PC-3 (cell line): ENCODE data around the gene HAGHL. TPM values are rescaled to one million over a fixed set of nuclear protein-coding genes. Genes with fewer than 3 reads are reported as not detected.

Experiments used
- ATAC-seq: fragments of 200-7000 bp; cut with Tn5 transposase; 2 replicates; pipeline ENCODE4 v1.9.1; 2020; ENCODE audit warnings: mild to moderate bottlenecking, moderate library complexity
- BruUV-seq: library from RNA; stranded (reverse); fragments of 400-500 nt; replicated peaks from 2 replicates; lab custom pipeline; 2021; lab: Mats Ljungman, UMichigan
- CTCF ChIA-PET: fragments of 300-600 bp; sonication (Branson Sonifier 250); formaldehyde crosslinking; loops from one replicate; lab custom pipeline; 2022; ENCODE audit warnings: antibody characterized with exemption; lab: Charles Lee
- POLR2A ChIA-PET: fragments of 300-600 bp; sonication (Branson Sonifier 250); formaldehyde crosslinking; loops from one replicate; lab custom pipeline; 2022; ENCODE audit warnings: antibody characterized with exemption; ENCODE audit not compliant: unreplicated experiment; lab: Charles Lee
- DNase-seq: peaks from one replicate; pipeline ENCODE4 v3.0.0-alpha.2; 2015
- H2AFZ ChIP-seq: fragments of 300-600 bp; sonication (generic); 2 replicates; pipeline ENCODE4 v1.6.0; 2016; ENCODE audit warnings: antibody characterized with exemption, low read length
- H3F3A ChIP-seq: fragments of 300-600 bp; sonication (generic); one replicate; pipeline ENCODE4 v1.6.0; 2017; ENCODE audit warnings: antibody characterized with exemption, low read length, control low read depth, mild to moderate bottlenecking; ENCODE audit not compliant: unreplicated experiment
- H3K27ac ChIP-seq: fragments of 300-600 bp; sonication (generic); 2 replicates; pipeline ENCODE4 v1.5.1; 2016; ENCODE audit warnings: mild to moderate bottlenecking, low read length
- H3K27me3 ChIP-seq: fragments of 300-600 bp; sonication (generic); 2 replicates; pipeline ENCODE4 v1.6.1; 2016; ENCODE audit warnings: low read length, mixed read lengths
- H3K36me3 ChIP-seq: fragments of 300-600 bp; sonication (generic); 2 replicates; pipeline ENCODE4 v1.6.1; 2016; ENCODE audit warnings: low read depth, mixed run types, low read length, mixed read lengths
- H3K4me1 ChIP-seq: fragments of 300-600 bp; sonication (generic); 2 replicates; pipeline ENCODE4 v1.5.1; 2016; ENCODE audit warnings: low read length; ENCODE audit not compliant: insufficient read depth
- H3K4me2 ChIP-seq: fragments of 300-600 bp; sonication (generic); 2 replicates; pipeline ENCODE4 v1.6.0; 2016; ENCODE audit warnings: low read length
- H3K4me3 ChIP-seq: fragments of 300-600 bp; sonication (generic); 2 replicates; pipeline ENCODE4 v1.5.1; 2016; ENCODE audit warnings: mild to moderate bottlenecking, low read length, mixed read lengths
- H3K79me2 ChIP-seq: fragments of 300-600 bp; sonication (generic); 2 replicates; pipeline ENCODE4 v1.6.1; 2017; ENCODE audit warnings: low read length, mixed read lengths
- H3K9ac ChIP-seq: fragments of 300-600 bp; sonication (generic); 2 replicates; pipeline ENCODE4 v1.6.0; 2016; ENCODE audit warnings: mild to moderate bottlenecking, low read length
- H3K9me2 ChIP-seq: fragments of 300-600 bp; sonication (generic); replicated peaks from 2 replicates; pipeline ENCODE4 v1.6.1; 2016; ENCODE audit warnings: mixed run types, low read length, mixed read lengths
- H3K9me3 ChIP-seq: fragments of 300-600 bp; sonication (generic); 2 replicates; pipeline ENCODE4 v1.6.1; 2016; ENCODE audit warnings: low read length, mixed read lengths
- H4K20me1 ChIP-seq: fragments of 300-600 bp; sonication (generic); 2 replicates; pipeline ENCODE4 v1.6.1; 2016; ENCODE audit warnings: low read length, mixed read lengths
- CTCF ChIP-seq: fragments of 300-600 bp; sonication (generic); conservative IDR thresholded peaks from 2 replicates; pipeline ENCODE4 v1.5.1; 2017; ENCODE audit warnings: antibody characterized with exemption, low read depth, mild to moderate bottlenecking, low read length
- EZH2 ChIP-seq: fragments of 300-600 bp; sonication (generic); IDR thresholded peaks from one replicate; pipeline ENCODE4 v1.6.1; 2017; ENCODE audit warnings: antibody characterized with exemption, mild to moderate bottlenecking, low read length; ENCODE audit not compliant: unreplicated experiment
- EZH2phosphoT487 ChIP-seq: fragments of 300-600 bp; sonication (generic); IDR thresholded peaks from 2 replicates; pipeline ENCODE4 v1.6.1; 2018; ENCODE audit warnings: mild to moderate bottlenecking, antibody characterized with exemption, low read length, borderline replicate concordance
- intact Hi-C: fragments of 100-400 bp; cut with micrococcal nuclease; formaldehyde crosslinking; loops from 2 replicates; pipeline ENCODE4 v1.9.0; 2023
- microRNA-seq: library from miRNA; unstranded; fragments of <30 nt; microRNA quantifications from one replicate; pipeline ENCODE4 v1.1.0, GENCODE V29; 2020; ENCODE audit not compliant: unreplicated experiment
- total RNA-seq: library from RNA; depleted of rRNA; stranded (reverse); fragments of >200 nt; gene quantifications from 2 replicates; pipeline ENCODE4 v1.2.3, GENCODE V29; 2014; rRNA removed

Gene HAGHL
- total RNA-seq, 1 experiment from 2014 or later: 16.4 TPM

- CTCF ChIA-PET: interaction anchor here (0.6 kb wide), 1 partner anchor 586 kb away, joined by 10 read pairs; no protein-coding TSS in a partner anchor
- ATAC-seq: no peak
Observed at GRCh38 chr16:778447-778846, 51.5 kb downstream of the HAGHL start.

GRCh38 chr16:778909-779527 is 52.1 kb downstream of the HAGHL start:
- Histone ChIP-seq H3K36me3 (no peaks in the 10 kb centered on the region), H3K4me1 (peaks cover 13% of the 10 kb centered on the region), H3K79me2 (no peaks in the 10 kb centered on the region), H3K27ac (no peak overlapping the region), H4K20me1 (no peaks in the 10 kb centered on the region), H3K4me3 (no peak overlapping the region), H3K4me2 (no peak overlapping the region), H3K27me3 (no peaks in the 10 kb centered on the region), H3K9me2 (no peaks in the 10 kb centered on the region), H3F3A (no peaks in the 10 kb centered on the region), H3K9ac (no peak overlapping the region), H3K9me3 (no peaks in the 10 kb centered on the region), H2AFZ (no peak overlapping the region)
- POLR2A ChIA-PET: interaction anchor here (0.6 kb wide), 1 partner anchor 30 kb away, joined by 6 read pairs; no protein-coding TSS in a partner anchor
- CTCF ChIA-PET: no interaction called here
- no TSS peak for BruUV-seq
- intact Hi-C loops: no loop called here
- ATAC-seq: no peak
- no peak for DNase-seq
- TF ChIP-seq CTCF (no peak), EZH2 (no peak), EZH2phosphoT487 (no peak)

More at GRCh38 chr16:778447-778846, 51.5 kb downstream of the HAGHL start:
- Histone ChIP-seq H3K27ac (no peak overlapping the region), H3K4me1 (peaks cover 7% of the 10 kb centered on the region), H2AFZ (no peak overlapping the region), H3K9me3 (no peaks in the 10 kb centered on the region), H3K4me3 (no peak overlapping the region), H3K9ac (no peak overlapping the region), H3K4me2 (no peak overlapping the region), H3K9me2 (no peaks in the 10 kb centered on the region), H3K79me2 (no peaks in the 10 kb centered on the region), H3K36me3 (no peaks in the 10 kb centered on the region), H3F3A (no peaks in the 10 kb centered on the region), H3K27me3 (no peaks in the 10 kb centered on the region), H4K20me1 (no peaks in the 10 kb centered on the region)
- no TSS peak for BruUV-seq
- POLR2A ChIA-PET: no interaction called here
- no peak for TF ChIP-seq EZH2
- no peak for TF ChIP-seq EZH2phosphoT487
- no peak for TF ChIP-seq CTCF
- no peak for DNase-seq
- intact Hi-C loops: no loop called here

Small RNA genes lying within 50 kb of the gene (microRNA-seq; reads per million reads assigned to microRNA genes)
- not detected for gene MIR662

Other genes with a start within 250 kb of the HAGHL start
- 60.4 and 78.1 TPM in 2 replicates for gene CAPN15, start 199.4 kb upstream of the HAGHL start, total RNA-seq
- gene PRR35, start 166.7 kb upstream of the HAGHL start, total RNA-seq: not detected in 2 replicates
- gene NHLRC4, start 160.1 kb upstream of the HAGHL start, total RNA-seq: 0.44 TPM in 1 of 2 replicates, not detected in the other
- 36.0 and 43.8 TPM in 2 replicates for gene PIGQ, start 157.1 kb upstream of the HAGHL start, total RNA-seq
- 19.5 and 27.0 TPM in 2 replicates for gene RAB40C, start 137.0 kb upstream of the HAGHL start, total RNA-seq
- 0.11 and 0.40 TPM in 2 replicates for gene WFIKKN1, start 96.1 kb upstream of the HAGHL start, total RNA-seq
- gene METTL26, start 90.8 kb upstream of the HAGHL start, total RNA-seq: 179 and 207 TPM in 2 replicates
- 83.5 and 84.6 TPM in 2 replicates for gene MCRIP2, start 85.3 kb upstream of the HAGHL start, total RNA-seq
- gene WDR90, start 77.7 kb upstream of the HAGHL start, total RNA-seq: 44.4 and 72.4 TPM in 2 replicates
- gene RHOT2, start 59.0 kb upstream of the HAGHL start, total RNA-seq: 93.0 and 100 TPM in 2 replicates
- gene RHBDL1, start 51.4 kb upstream of the HAGHL start, total RNA-seq: 1.7 and 3.7 TPM in 2 replicates
- 152 and 226 TPM in 2 replicates for gene STUB1, start 46.7 kb upstream of the HAGHL start, total RNA-seq
- gene JMJD8, start 42.8 kb upstream of the HAGHL start, total RNA-seq: 81.3 and 90.5 TPM in 2 replicates
- gene WDR24, start 36.7 kb upstream of the HAGHL start, total RNA-seq: 9.5 and 12.7 TPM in 2 replicates
- gene FBXL16, start 21.3 kb upstream of the HAGHL start, total RNA-seq: 4.3 and 7.5 TPM in 2 replicates
- 314 and 320 TPM in 2 replicates for gene METRN, start 12.0 kb upstream of the HAGHL start, total RNA-seq
- gene ANTKMT, start 6.0 kb upstream of the HAGHL start, total RNA-seq: 77.3 and 79.0 TPM in 2 replicates
- gene CCDC78, start 663 bp upstream of the HAGHL start, total RNA-seq: 3.3 and 5.8 TPM in 2 replicates
- 46.1 and 62.5 TPM in 2 replicates for gene CIAO3, start 13.9 kb downstream of the HAGHL start, total RNA-seq
- gene MSLN, start 33.6 kb downstream of the HAGHL start, total RNA-seq: 0.73 and 4.7 TPM in 2 replicates
- gene RPUSD1, start 61.3 kb downstream of the HAGHL start, total RNA-seq: 72.6 and 93.7 TPM in 2 replicates
- gene CHTF18, start 61.5 kb downstream of the HAGHL start, total RNA-seq: 79.0 and 107 TPM in 2 replicates
- not detected in 2 replicates for gene GNG13, start 73.6 kb downstream of the HAGHL start, total RNA-seq
- gene LMF1, start 243.9 kb downstream of the HAGHL start, total RNA-seq: 12.9 and 13.5 TPM in 2 replicates